Measurements from ENCODE around the gene TLL1. TPM values are rescaled to one million over a fixed set of nuclear protein-coding genes. Genes with fewer than 3 reads are reported as not detected.

TLL1 gene
- total and polyA plus RNA-seq, 2 experiments from 2014 or later = 0.18 to 2.4 TPM

GRCh38 chr4:165861363-165861762 lies 11.7 kb upstream of the TLL1 start:
- TF ChIP-seq ZNF114 (CRISPR knock-in tag; IDR thresholded peaks at IDR 0.05) (no peak), STAT1 (IDR thresholded peaks at IDR 0.05; ENCODE audit: unreplicated experiment) (no peak), EZH2phosphoT487 (IDR thresholded peaks at IDR 0.05; ENCODE audit: unreplicated experiment) (no peak), CTCF (conservative IDR thresholded peaks at IDR 0.05; ENCODE audit: low read depth in 2 of 2) (no peak), POLR2AphosphoS5 (IDR thresholded peaks at IDR 0.05; ENCODE audit: low read depth) (no peak), ZNF331 (CRISPR knock-in tag; IDR thresholded peaks at IDR 0.05; ENCODE audit: low read depth) (no peak), CREB1 (CRISPR knock-in tag; IDR thresholded peaks at IDR 0.05; ENCODE audit: low read depth) (no peak), ZNF462 (CRISPR knock-in tag; IDR thresholded peaks at IDR 0.05) (no peak), REST (IDR thresholded peaks at IDR 0.05; ENCODE audit: unreplicated experiment) (no peak), EZH2 (IDR thresholded peaks at IDR 0.05; ENCODE audit: low read depth, unreplicated experiment) (no peak), ETS1 (IDR thresholded peaks at IDR 0.05) (no peak), JUNB (IDR thresholded peaks at IDR 0.05; ENCODE audit: unreplicated experiment) (no peak), NANOG (IDR thresholded peaks at IDR 0.05; ENCODE audit: borderline replicate concordance) (no peak)
- H3K4me2 ChIP-seq = no peak overlapping the region
- H3K27me3 ChIP-seq (ENCODE audit: insufficient read depth) = no peaks in the 10 kb centered on the region

More at GRCh38 chr4:165861363-165861762, 11.7 kb upstream of the TLL1 start:
- Histone ChIP-seq H2AFZ (no peak overlapping the region), H3K4me1 (ENCODE audit: insufficient read depth) (no peaks in the 10 kb centered on the region), H3K79me2 (replicated peaks; ENCODE audit: insufficient read depth) (no peaks in the 10 kb centered on the region), H3K36me3 (ENCODE audit: insufficient read depth) (no peaks in the 10 kb centered on the region), H3K27ac (ENCODE audit: low read depth) (no peak overlapping the region), H3K4me3 (no peak overlapping the region), H3K9me2 (ENCODE audit: insufficient read depth) (no peaks in the 10 kb centered on the region), H3F3A (replicated peaks; ENCODE audit: low read depth) (no peaks in the 10 kb centered on the region), H4K20me1 (replicated peaks; ENCODE audit: insufficient read depth) (no peaks in the 10 kb centered on the region)
- ATAC-seq (no peak), DNase-seq (ENCODE audit: low spot score) (no peak)
- Mint-ChIP-seq H3K4me3 (no peak overlapping the region), H3K4me1 (no peaks in the 10 kb centered on the region; the same call in 2 of the 3 replicates), H3K27me3 (ENCODE audit: insufficient read depth, low read depth, poor library complexity) (peaks cover 2% of the 10 kb centered on the region), H3K36me3 (ENCODE audit: low read depth) (no peaks in the 10 kb centered on the region), H3K27ac (no peak overlapping the region), H3K9me3 (no peaks in the 10 kb centered on the region)

Data from GM23338 (cell line).